ENCODE results near the gene ZFR2.
"Not testable (repeated sequence)": the region's sequence is repeated elsewhere in the genome, so short reads cannot be mapped to it uniquely, and the experiment has no call there.

The ZFR2 gene

GRCh38 chr19:3821857-3822364 lies 46.9 kb downstream of the ZFR2 start:
- Mint-ChIP-seq H3K4me3 (peak overlapping the region in 1 of 2 donors; percentile 36), H3K9me3 (no peaks in the 10 kb centered on the region), H3K4me1 (peaks cover 25 to 44% of the 10 kb centered on the region in 2 donors), H3K27me3 (peaks cover 0 to 6% of the 10 kb centered on the region in 2 donors), H3K36me3 (no peaks in the 10 kb centered on the region), H3K27ac (peak overlapping the region; percentile 71)
- ATAC-seq (replicated peaks) (peak; percentile 77 to 83), DNase-seq (peak; percentile 76)

- DNase-seq (no peak), ATAC-seq (replicated peaks) (no peak)
- no peaks in the 10 kb centered on the region for H3K36me3 Mint-ChIP-seq
- H3K4me1 Mint-ChIP-seq = peaks cover 25 to 49% of the 10 kb centered on the region in 2 donors
- no peak overlapping the region for H3K27ac Mint-ChIP-seq
- peaks cover 0 to 6% of the 10 kb centered on the region in 2 donors for H3K27me3 Mint-ChIP-seq
- no peak overlapping the region for H3K4me3 Mint-ChIP-seq
- H3K9me3 Mint-ChIP-seq = no peaks in the 10 kb centered on the region
These were observed 47.7 kb downstream of the ZFR2 start for GRCh38 chr19:3821156-3821555.

- no peak overlapping the region for H3K4me3 Mint-ChIP-seq
- DNase-seq (no peak), ATAC-seq (replicated peaks) (no peak)
- H3K36me3 Mint-ChIP-seq = no peaks in the 10 kb centered on the region
- H3K27ac Mint-ChIP-seq = peak overlapping the region; percentile 25
- H3K27me3 Mint-ChIP-seq = no peaks in the 10 kb centered on the region
- H3K9me3 Mint-ChIP-seq = no peaks in the 10 kb centered on the region
- peaks cover 21 to 51% of the 10 kb centered on the region in 2 donors for H3K4me1 Mint-ChIP-seq
These were observed 48.8 kb downstream of the ZFR2 start for GRCh38 chr19:3819989-3820388.

- H3K36me3 Mint-ChIP-seq = no peaks in the 10 kb centered on the region
- no peaks in the 10 kb centered on the region for H3K27me3 Mint-ChIP-seq
- no peaks in the 10 kb centered on the region for H3K9me3 Mint-ChIP-seq
- H3K4me3 Mint-ChIP-seq = no peak overlapping the region
- peaks cover 23 to 59% of the 10 kb centered on the region in 2 donors for H3K4me1 Mint-ChIP-seq
- ATAC-seq (replicated peaks) (no peak), DNase-seq (no peak)
- H3K27ac Mint-ChIP-seq = peak overlapping the region; percentile 47
These were observed 49.9 kb downstream of the ZFR2 start for GRCh38 chr19:3818918-3819317.

- Mint-ChIP-seq H3K36me3 (peaks cover 1 to 2% of the 10 kb centered on the region in 2 donors), H3K9me3 (peaks cover 0 to 1% of the 10 kb centered on the region in 2 donors), H3K4me1 (peaks cover 26 to 62% of the 10 kb centered on the region in 2 donors), H3K27ac (peak overlapping the region; percentile 42), H3K27me3 (no peaks in the 10 kb centered on the region), H3K4me3 (peak overlapping the region in 1 of 2 donors; percentile 43)
- DNase-seq (no peak), ATAC-seq (replicated peaks) (peak; percentile 73 to 81)
These were observed 50.4 kb downstream of the ZFR2 start for GRCh38 chr19:3818466-3818865.

GRCh38 chr19:3817761-3818160 lies 51.1 kb downstream of the ZFR2 start:
- peak overlapping the region; percentile 43 to 56 for H3K4me3 Mint-ChIP-seq

GRCh38 chr19:3816566-3817218 lies 52.1 kb downstream of the ZFR2 start:
- H3K4me3 Mint-ChIP-seq = no peak overlapping the region
- no peak for DNase-seq
- peaks cover 0 to 2% of the 10 kb centered on the region in 2 donors for H3K9me3 Mint-ChIP-seq
- no peaks in the 10 kb centered on the region for H3K27me3 Mint-ChIP-seq
- peaks cover 5 to 11% of the 10 kb centered on the region in 2 donors for H3K36me3 Mint-ChIP-seq
- H3K4me1 Mint-ChIP-seq = peaks cover 30 to 71% of the 10 kb centered on the region in 2 donors
- H3K27ac Mint-ChIP-seq = peak overlapping the region; percentile 25
- no peak for ATAC-seq (replicated peaks)

More at GRCh38 chr19:3817761-3818160, 51.1 kb downstream of the ZFR2 start:
- peaks cover 2 to 5% of the 10 kb centered on the region in 2 donors for H3K36me3 Mint-ChIP-seq
- peaks cover 0 to 2% of the 10 kb centered on the region in 2 donors for H3K9me3 Mint-ChIP-seq
- no peak for DNase-seq
- H3K4me1 Mint-ChIP-seq = peaks cover 29 to 69% of the 10 kb centered on the region in 2 donors
- no peak for ATAC-seq (replicated peaks)
- H3K27me3 Mint-ChIP-seq = no peaks in the 10 kb centered on the region
- peak overlapping the region; percentile 78 for H3K27ac Mint-ChIP-seq

- H3K27ac Mint-ChIP-seq; H3K27me3 Mint-ChIP-seq; DNase-seq; ATAC-seq (replicated peaks); H3K4me3 Mint-ChIP-seq; H3K9me3 Mint-ChIP-seq: not testable (repeated sequence)
- peaks cover 27 to 69% of the 10 kb centered on the region in 2 donors for H3K4me1 Mint-ChIP-seq
- peaks cover 5 to 11% of the 10 kb centered on the region in 2 donors for H3K36me3 Mint-ChIP-seq
These were observed 52.7 kb downstream of the ZFR2 start for GRCh38 chr19:3816148-3816547.

- Mint-ChIP-seq H3K27ac (peak overlapping the region; percentile 47), H3K4me3 (no peak overlapping the region), H3K27me3 (no peaks in the 10 kb centered on the region), H3K9me3 (peaks cover 0 to 2% of the 10 kb centered on the region in 2 donors), H3K4me1 (peaks cover 34 to 72% of the 10 kb centered on the region in 2 donors), H3K36me3 (peaks cover 5 to 11% of the 10 kb centered on the region in 2 donors)
- DNase-seq = no peak
- ATAC-seq (replicated peaks) = no peak
These were observed 54.2 kb downstream of the ZFR2 start for GRCh38 chr19:3814648-3815047.

GRCh38 chr19:3813473-3814392 lies 55.1 kb downstream of the ZFR2 start:
- H3K9me3 Mint-ChIP-seq = peaks cover 0 to 2% of the 10 kb centered on the region in 2 donors
- ATAC-seq (replicated peaks) = no peak

GRCh38 chr19:3810708-3811355 lies 58.0 kb downstream of the ZFR2 start:
- H3K9me3 Mint-ChIP-seq = peaks cover 0 to 7% of the 10 kb centered on the region in 2 donors
- no peak for DNase-seq
- peak overlapping the region; percentile 56 for H3K27ac Mint-ChIP-seq
- H3K4me1 Mint-ChIP-seq = peaks cover 34 to 69% of the 10 kb centered on the region in 2 donors
- ATAC-seq (replicated peaks) = peak; percentile 57 to 61
- H3K4me3 Mint-ChIP-seq = peak overlapping the region in 1 of 2 donors; percentile 14
- peaks cover 5 to 11% of the 10 kb centered on the region in 2 donors for H3K36me3 Mint-ChIP-seq
- H3K27me3 Mint-ChIP-seq = no peaks in the 10 kb centered on the region

More at GRCh38 chr19:3813473-3814392, 55.1 kb downstream of the ZFR2 start:
- Mint-ChIP-seq H3K27ac (peak overlapping the region; percentile 80), H3K4me3 (no peak overlapping the region), H3K4me1 (peaks cover 34 to 69% of the 10 kb centered on the region in 2 donors), H3K36me3 (peaks cover 5 to 11% of the 10 kb centered on the region in 2 donors), H3K27me3 (no peaks in the 10 kb centered on the region)
- DNase-seq = no peak

- DNase-seq = peak; percentile 62
These were observed 58.7 kb downstream of the ZFR2 start for GRCh38 chr19:3809881-3810707.

More at GRCh38 chr19:3809881-3810707, 58.7 kb downstream of the ZFR2 start:
- Mint-ChIP-seq H3K9me3 (peaks cover 0 to 7% of the 10 kb centered on the region in 2 donors), H3K27ac (peak overlapping the region; percentile 56), H3K27me3 (no peaks in the 10 kb centered on the region), H3K4me1 (peaks cover 34 to 69% of the 10 kb centered on the region in 2 donors), H3K4me3 (peak overlapping the region in 1 of 2 donors; percentile 4), H3K36me3 (peaks cover 5 to 11% of the 10 kb centered on the region in 2 donors)
- ATAC-seq (replicated peaks) = peak; percentile 74 to 81

All from stimulated activated naive B cell treated with anti-CD40 and anti-IgM and Interleukin-4, amounts not matched to agents 10 μg/mL and 1 μg/mL and 100 μg/mL, for 72 hours (primary cell).